HCT116 (cell line): ENCODE measurements around the gene CEP70.

Experiments
- ATF3 ChIP-seq: IDR thresholded peaks from 2 replicates; pipeline ENCODE4 v1.6.1; 2012
- CTCF ChIP-seq, 3 experiments: fragments of 200-600 bp in 1 of 3; sonication (generic) in 1 of 3; IDR thresholded peaks in 2 of 3; conservative IDR thresholded peaks in 1 of 3; 2 replicates each; pipeline ENCODE4 v1.5.1; 2012 to 2017; ENCODE audit warnings: low read depth in 2 of 3, low read length in 2 of 3, antibody characterized with exemption in 1 of 3, borderline replicate concordance in 1 of 3, control low read depth in 1 of 3, mild to moderate bottlenecking in 1 of 3, mixed read lengths in 1 of 3, mixed run types in 1 of 3, moderate library complexity in 1 of 3; ENCODE audit not compliant: insufficient read depth in 1 of 3
- ELF1 ChIP-seq: IDR thresholded peaks from 2 replicates; pipeline ENCODE4 v1.6.1; 2012; ENCODE audit warnings: low read depth, borderline replicate concordance
- EZH2 ChIP-seq: fragments of 200-600 bp; sonication (generic); IDR thresholded peaks from 2 replicates; pipeline ENCODE4 v1.6.1; 2017; ENCODE audit warnings: antibody characterized with exemption, mixed run types
- EZH2phosphoT487 ChIP-seq: fragments of 200-600 bp; IDR thresholded peaks from 2 replicates; pipeline ENCODE4 v1.6.1; 2018; ENCODE audit warnings: antibody characterized with exemption, borderline replicate concordance
- MAX ChIP-seq: IDR thresholded peaks from 2 replicates; pipeline ENCODE4 v1.6.1; 2012
- POLR2A ChIP-seq: IDR thresholded peaks from 2 replicates; pipeline ENCODE4 v1.7.0; 2011; ENCODE audit warnings: borderline replicate concordance; ENCODE audit not compliant: insufficient read depth, insufficient read length; ENCODE audit errors: extremely low read depth
- POLR2AphosphoS5 ChIP-seq: IDR thresholded peaks from 2 replicates; pipeline ENCODE4 v1.6.1; 2011; ENCODE audit warnings: mild to moderate bottlenecking, low read depth, low read length, moderate library complexity
- RAD21 ChIP-seq: IDR thresholded peaks from 2 replicates; pipeline ENCODE4 v1.6.1; 2012; ENCODE audit warnings: low read depth, mild to moderate bottlenecking
- SIN3A ChIP-seq: IDR thresholded peaks from 2 replicates; pipeline ENCODE4 v1.6.1; 2012; ENCODE audit warnings: low read depth

GRCh38 chr3:138476526-138476925, 117.5 kb downstream of the CEP70 start:
- no peak for TF ChIP-seq EZH2
- no peak for TF ChIP-seq POLR2AphosphoS5
- no peak for TF ChIP-seq POLR2A
- TF ChIP-seq ATF3: no peak
- no peak for TF ChIP-seq SIN3A
- TF ChIP-seq CTCF (IDR thresholded peaks at IDR 0.05 in 2 of 3, conservative IDR thresholded peaks at IDR 0.05 in 1 of 3; ENCODE audit: borderline replicate concordance in 1 of 3, insufficient read depth in 1 of 3, low read depth in 2 of 3, low read length in 2 of 3): no peak
- no peak for TF ChIP-seq EZH2phosphoT487
- TF ChIP-seq RAD21: no peak
- TF ChIP-seq MAX: no peak
- TF ChIP-seq ELF1: no peak
